ENCODE data around the gene ART3. TPM values are rescaled to one million over a fixed set of nuclear protein-coding genes. Genes with fewer than 3 reads are reported as not detected.

The ART3 gene
- polyA plus RNA-seq, 1 donor from 2014 or later = 0.25 TPM

DNA sequence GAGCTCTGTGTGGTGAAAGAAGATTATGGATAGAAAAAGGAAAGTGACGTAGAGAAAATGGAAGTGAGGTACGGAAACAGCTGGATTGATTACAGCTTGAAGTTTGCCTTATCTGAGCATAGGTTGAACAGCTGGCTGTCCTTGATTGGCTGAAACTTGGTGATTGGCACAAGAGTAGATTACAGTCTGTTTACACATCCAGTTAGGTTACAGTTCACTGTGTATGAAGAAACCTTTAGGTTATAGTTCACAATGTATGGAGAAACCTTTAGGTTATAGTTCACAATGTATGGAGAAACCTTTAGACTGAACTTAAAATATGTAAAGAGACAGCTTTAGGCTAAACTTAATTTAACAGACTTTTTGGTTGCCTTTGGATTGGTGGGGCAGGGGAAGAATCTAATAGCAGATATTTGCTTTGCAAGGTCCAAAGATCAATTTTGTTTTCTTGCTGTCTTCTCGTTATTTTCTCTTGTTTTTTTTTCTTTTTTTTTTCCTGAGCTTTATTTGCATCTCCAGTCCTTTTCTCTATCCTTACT is 15.6 kb upstream of the ART3 start:
- H4K20me1 ChIP-seq (ENCODE audit: insufficient read depth) = no peaks in the 10 kb centered on the region
- TF ChIP-seq SMC3 (conservative IDR thresholded peaks at IDR 0.05; ENCODE audit: poor library complexity) (no peak), POLR2AphosphoS5 (IDR thresholded peaks at IDR 0.05) (no peak), RAD21 (conservative IDR thresholded peaks at IDR 0.05) (no peak), EP300 (conservative IDR thresholded peaks at IDR 0.05; ENCODE audit: poor library complexity, severe bottlenecking) (no peak), EZH2 (IDR thresholded peaks at IDR 0.05; ENCODE audit: borderline replicate concordance, insufficient read depth, low read length, poor library complexity, severe bottlenecking) (no peak), TAF1 (IDR thresholded peaks at IDR 0.05; ENCODE audit: low read depth) (no peak), MXI1 (conservative IDR thresholded peaks at IDR 0.05; ENCODE audit: poor library complexity, severe bottlenecking) (no peak), REST (IDR thresholded peaks at IDR 0.05; ENCODE audit: borderline replicate concordance) (no peak)
- TF ChIP-seq, protein P1, sequence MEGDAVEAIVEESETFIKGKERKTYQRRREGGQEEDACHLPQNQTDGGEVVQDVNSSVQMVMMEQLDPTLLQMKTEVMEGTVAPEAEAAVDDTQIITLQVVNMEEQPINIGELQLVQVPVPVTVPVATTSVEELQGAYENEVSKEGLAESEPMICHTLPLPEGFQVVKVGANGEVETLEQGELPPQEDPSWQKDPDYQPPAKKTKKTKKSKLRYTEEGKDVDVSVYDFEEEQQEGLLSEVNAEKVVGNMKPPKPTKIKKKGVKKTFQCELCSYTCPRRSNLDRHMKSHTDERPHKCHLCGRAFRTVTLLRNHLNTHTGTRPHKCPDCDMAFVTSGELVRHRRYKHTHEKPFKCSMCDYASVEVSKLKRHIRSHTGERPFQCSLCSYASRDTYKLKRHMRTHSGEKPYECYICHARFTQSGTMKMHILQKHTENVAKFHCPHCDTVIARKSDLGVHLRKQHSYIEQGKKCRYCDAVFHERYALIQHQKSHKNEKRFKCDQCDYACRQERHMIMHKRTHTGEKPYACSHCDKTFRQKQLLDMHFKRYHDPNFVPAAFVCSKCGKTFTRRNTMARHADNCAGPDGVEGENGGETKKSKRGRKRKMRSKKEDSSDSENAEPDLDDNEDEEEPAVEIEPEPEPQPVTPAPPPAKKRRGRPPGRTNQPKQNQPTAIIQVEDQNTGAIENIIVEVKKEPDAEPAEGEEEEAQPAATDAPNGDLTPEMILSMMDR (IDR thresholded peaks at IDR 0.05; ENCODE audit: poor library complexity, severe bottlenecking) = no peak
- H2AFZ ChIP-seq (ENCODE audit: low read depth, low read length) = no peak overlapping the region
- no peaks in the 10 kb centered on the region for H3K9me2 ChIP-seq (ENCODE audit: insufficient read depth, low read length)
- H3K36me3 ChIP-seq (ENCODE audit: insufficient read depth, low read length) = no peaks in the 10 kb centered on the region
- no peaks in the 10 kb centered on the region for H3K9me3 ChIP-seq (ENCODE audit: low read length)
- no peak overlapping the region for H3K4me2 ChIP-seq (ENCODE audit: low read length)
- no peak overlapping the region for H3K4me3 ChIP-seq (ENCODE audit: low read length)
- H3K27me3 ChIP-seq (ENCODE audit: insufficient read depth, low read depth, low read length) = no peaks in the 10 kb centered on the region
- H3F3A ChIP-seq (ENCODE audit: insufficient read depth, low read length, poor library complexity, severe bottlenecking) = no peaks in the 10 kb centered on the region
- H3K9ac ChIP-seq (ENCODE audit: low read length) = no peak overlapping the region
- no peak overlapping the region for H3K27ac ChIP-seq (ENCODE audit: low read length)
- no peaks in the 10 kb centered on the region for H3K79me2 ChIP-seq (replicated peaks; ENCODE audit: insufficient read depth, low read length)

DNA sequence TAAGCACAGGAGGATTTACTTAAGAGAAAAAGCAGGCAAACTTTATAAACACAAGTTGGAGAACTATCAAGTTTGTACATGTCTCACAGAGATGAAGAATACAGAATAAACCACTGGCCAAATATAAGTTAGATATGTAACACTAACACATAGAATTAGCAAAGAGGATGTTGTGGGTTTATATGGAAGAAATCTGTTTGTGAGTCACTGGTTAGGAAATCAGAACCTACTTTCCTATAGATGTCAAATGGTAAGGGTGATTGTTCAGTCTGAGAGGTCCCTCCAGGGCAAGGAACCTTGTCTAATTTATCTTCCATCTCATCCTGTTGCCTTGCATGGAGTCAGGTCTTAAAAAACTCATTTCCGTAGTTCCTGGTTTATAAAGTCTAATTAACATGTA is 14.8 kb upstream of the ART3 start:
- no peaks in the 10 kb centered on the region for H3K79me2 ChIP-seq (replicated peaks; ENCODE audit: insufficient read depth, low read length)
- no peak overlapping the region for H3K9ac ChIP-seq (ENCODE audit: low read length)
- no peak overlapping the region for H3K27ac ChIP-seq (ENCODE audit: low read length)
- H3K9me2 ChIP-seq (ENCODE audit: insufficient read depth, low read length) = no peaks in the 10 kb centered on the region
- no peak overlapping the region for H2AFZ ChIP-seq (ENCODE audit: low read depth, low read length)
- no peaks in the 10 kb centered on the region for H3F3A ChIP-seq (ENCODE audit: insufficient read depth, low read length, poor library complexity, severe bottlenecking)
- TF ChIP-seq MXI1 (conservative IDR thresholded peaks at IDR 0.05; ENCODE audit: poor library complexity, severe bottlenecking) (no peak), EZH2 (IDR thresholded peaks at IDR 0.05; ENCODE audit: borderline replicate concordance, insufficient read depth, low read length, poor library complexity, severe bottlenecking) (no peak), SMC3 (conservative IDR thresholded peaks at IDR 0.05; ENCODE audit: poor library complexity) (no peak), POLR2AphosphoS5 (IDR thresholded peaks at IDR 0.05) (no peak), EP300 (conservative IDR thresholded peaks at IDR 0.05; ENCODE audit: poor library complexity, severe bottlenecking) (no peak), RAD21 (conservative IDR thresholded peaks at IDR 0.05) (no peak)
- TF ChIP-seq, protein P1 (IDR thresholded peaks at IDR 0.05; ENCODE audit: poor library complexity, severe bottlenecking) = no peak
- H4K20me1 ChIP-seq (ENCODE audit: insufficient read depth) = no peaks in the 10 kb centered on the region
- H3K36me3 ChIP-seq (ENCODE audit: insufficient read depth, low read length) = no peaks in the 10 kb centered on the region
- H3K9me3 ChIP-seq (ENCODE audit: low read length) = no peaks in the 10 kb centered on the region
- H3K4me3 ChIP-seq (ENCODE audit: low read length) = no peak overlapping the region
- H3K4me2 ChIP-seq (ENCODE audit: low read length) = no peak overlapping the region
- H3K27me3 ChIP-seq (ENCODE audit: insufficient read depth, low read depth, low read length) = no peaks in the 10 kb centered on the region

Measured in neural cell (in vitro differentiated cells).